HCT116 (cell line): ENCODE results near the gene TFDP1.

ENCODE experiments used
- CTCF ChIP-seq, 3 experiments: fragments of 200-600 bp in 1 of 3; sonication (generic) in 1 of 3; IDR thresholded peaks in 2 of 3; conservative IDR thresholded peaks in 1 of 3; 2 replicates each; pipeline ENCODE4 v1.5.1; 2012 to 2017; ENCODE audit warnings: low read depth in 2 of 3, low read length in 2 of 3, antibody characterized with exemption in 1 of 3, borderline replicate concordance in 1 of 3, control low read depth in 1 of 3, mild to moderate bottlenecking in 1 of 3, mixed read lengths in 1 of 3, mixed run types in 1 of 3, moderate library complexity in 1 of 3; ENCODE audit not compliant: insufficient read depth in 1 of 3
- ELF1 ChIP-seq: IDR thresholded peaks from 2 replicates; pipeline ENCODE4 v1.6.1; 2012; ENCODE audit warnings: low read depth, borderline replicate concordance
- EZH2 ChIP-seq: fragments of 200-600 bp; sonication (generic); IDR thresholded peaks from 2 replicates; pipeline ENCODE4 v1.6.1; 2017; ENCODE audit warnings: antibody characterized with exemption, mixed run types
- JUND ChIP-seq: IDR thresholded peaks from 2 replicates; pipeline ENCODE4 v1.6.1; 2012
- REST ChIP-seq: IDR thresholded peaks from 2 replicates; pipeline ENCODE4 v1.6.1; 2012; ENCODE audit warnings: low read depth

GRCh38 chr13:113637262-113638160 lies 53.0 kb downstream of the TFDP1 start:
- no peak for TF ChIP-seq CTCF (IDR thresholded peaks at IDR 0.05 in 2 of 3, conservative IDR thresholded peaks at IDR 0.05 in 1 of 3; ENCODE audit: borderline replicate concordance in 1 of 3, insufficient read depth in 1 of 3, low read depth in 2 of 3, low read length in 2 of 3)
- TF ChIP-seq REST = no peak
- no peak for TF ChIP-seq JUND
- TF ChIP-seq ELF1 = no peak
- no peak for TF ChIP-seq EZH2
